ENCODE measurements around the gene ASCC2.

GRCh38 chr22:29885610-29886009 is 47.5 kb upstream of the ASCC2 start:
- TF ChIP-seq SMC3 (IDR thresholded peaks at IDR 0.05; ENCODE audit: low read depth, low read length) (no peak), RAD21 (IDR thresholded peaks at IDR 0.05; ENCODE audit: low read length) (no peak), BHLHE40 (IDR thresholded peaks at IDR 0.05; ENCODE audit: low read depth, low read length) (no peak), CTCF (conservative IDR thresholded peaks at IDR 0.05; ENCODE audit: low read depth, low read length) (no peak), POLR2A (IDR thresholded peaks at IDR 0.05; ENCODE audit: low read depth, low read length) (no peak)
- TF ChIP-seq, protein P1, sequence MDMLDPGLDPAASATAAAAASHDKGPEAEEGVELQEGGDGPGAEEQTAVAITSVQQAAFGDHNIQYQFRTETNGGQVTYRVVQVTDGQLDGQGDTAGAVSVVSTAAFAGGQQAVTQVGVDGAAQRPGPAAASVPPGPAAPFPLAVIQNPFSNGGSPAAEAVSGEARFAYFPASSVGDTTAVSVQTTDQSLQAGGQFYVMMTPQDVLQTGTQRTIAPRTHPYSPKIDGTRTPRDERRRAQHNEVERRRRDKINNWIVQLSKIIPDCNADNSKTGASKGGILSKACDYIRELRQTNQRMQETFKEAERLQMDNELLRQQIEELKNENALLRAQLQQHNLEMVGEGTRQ (IDR thresholded peaks at IDR 0.05; ENCODE audit: low read depth, low read length): no peak

Measured in IMR-90 (cell line).